ENCODE data around the gene LMBR1. TPM values are rescaled to one million over a fixed set of nuclear protein-coding genes. Genes with fewer than 3 reads are reported as not detected.

Gene LMBR1
- total RNA-seq, 1 donor from 2014 or later, result 49.7 TPM

DNA sequence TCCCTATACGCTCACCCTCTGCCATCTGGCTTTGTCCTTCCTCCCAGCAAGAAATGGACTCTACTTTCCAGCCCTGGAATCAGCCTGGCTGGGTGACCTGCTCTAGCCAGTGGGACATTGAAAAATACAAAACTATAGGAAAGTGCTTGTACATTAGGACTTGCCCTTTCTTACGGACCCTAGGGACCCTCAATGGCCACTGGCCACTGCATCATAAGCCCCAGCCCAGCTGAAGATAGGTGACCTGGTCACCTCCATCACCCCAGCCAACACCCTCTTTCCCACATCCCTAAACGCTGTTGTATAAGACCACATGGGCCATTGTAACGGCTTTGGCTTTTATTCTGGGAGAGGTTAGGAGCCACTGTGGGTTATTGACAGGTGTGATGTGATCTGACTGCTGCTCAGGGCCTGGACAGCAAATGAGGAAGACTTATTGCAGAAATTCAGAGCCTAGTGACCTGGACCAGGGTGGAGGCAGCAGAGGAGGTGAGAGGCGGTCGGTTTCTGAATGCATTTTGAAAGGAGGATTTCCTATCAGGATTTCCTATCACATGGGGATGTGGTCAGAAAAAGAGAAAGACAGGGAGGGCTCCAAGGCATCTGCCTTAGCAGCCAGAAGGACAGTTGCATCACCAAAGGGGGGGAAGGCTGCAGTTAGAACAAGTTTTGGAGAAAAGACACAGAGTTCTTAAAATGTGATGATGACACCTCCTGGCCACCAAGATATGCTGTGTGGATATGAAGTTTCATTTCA lies 2.2 kb upstream of the LMBR1 start:
- H3K4me3 ChIP-seq (ENCODE audit: insufficient read depth, low read depth, low read length), result no peak overlapping the region
- peaks cover 12% of the 10 kb centered on the region for H3K4me1 Mint-ChIP-seq (ENCODE audit: low read depth, unreplicated experiment)
- H3K4me3 Mint-ChIP-seq (ENCODE audit: unreplicated experiment), result peak overlapping the region; percentile 66
- H2AFZ ChIP-seq (ENCODE audit: low read depth, low read length), result no peak overlapping the region
- H3K36me3 Mint-ChIP-seq (ENCODE audit: low read depth, unreplicated experiment), result no peaks in the 10 kb centered on the region
- peaks cover 3% of the 10 kb centered on the region for H3K9me3 Mint-ChIP-seq (ENCODE audit: unreplicated experiment)
- no peak overlapping the region for H3K9ac ChIP-seq (ENCODE audit: low read length)
- H3K27ac Mint-ChIP-seq (ENCODE audit: unreplicated experiment), result no peak overlapping the region
- H3K79me2 ChIP-seq (ENCODE audit: insufficient read depth, low read length), result peaks cover 17% of the 10 kb centered on the region
- H3K27me3 ChIP-seq (ENCODE audit: insufficient read depth, low read length), result no peaks in the 10 kb centered on the region
- no peak overlapping the region for H3K27ac ChIP-seq (ENCODE audit: low read depth, low read length)
- H4K20me1 ChIP-seq (ENCODE audit: insufficient read depth, low read length), result peaks cover 5% of the 10 kb centered on the region
- no peaks in the 10 kb centered on the region for H3K36me3 ChIP-seq (ENCODE audit: insufficient read depth, low read length)
- TF ChIP-seq CTCF (IDR thresholded peaks at IDR 0.05; ENCODE audit: insufficient read depth, low read depth, low read length) (no peak), EZH2 (IDR thresholded peaks at IDR 0.05; ENCODE audit: insufficient read depth, low read length) (no peak)
- no peak for DNase-seq (ENCODE audit: low read depth)
- H3K9me3 ChIP-seq (ENCODE audit: insufficient read depth, low read depth, low read length), result no peaks in the 10 kb centered on the region
- FAIRE-seq, result no peak
- H3K27me3 Mint-ChIP-seq (ENCODE audit: low read depth, unreplicated experiment), result peaks cover 7% of the 10 kb centered on the region
- peaks cover 6% of the 10 kb centered on the region for H3K4me1 ChIP-seq (ENCODE audit: insufficient read depth, low read length)
- H3K4me2 ChIP-seq (ENCODE audit: low read length), result no peak overlapping the region

DNA sequence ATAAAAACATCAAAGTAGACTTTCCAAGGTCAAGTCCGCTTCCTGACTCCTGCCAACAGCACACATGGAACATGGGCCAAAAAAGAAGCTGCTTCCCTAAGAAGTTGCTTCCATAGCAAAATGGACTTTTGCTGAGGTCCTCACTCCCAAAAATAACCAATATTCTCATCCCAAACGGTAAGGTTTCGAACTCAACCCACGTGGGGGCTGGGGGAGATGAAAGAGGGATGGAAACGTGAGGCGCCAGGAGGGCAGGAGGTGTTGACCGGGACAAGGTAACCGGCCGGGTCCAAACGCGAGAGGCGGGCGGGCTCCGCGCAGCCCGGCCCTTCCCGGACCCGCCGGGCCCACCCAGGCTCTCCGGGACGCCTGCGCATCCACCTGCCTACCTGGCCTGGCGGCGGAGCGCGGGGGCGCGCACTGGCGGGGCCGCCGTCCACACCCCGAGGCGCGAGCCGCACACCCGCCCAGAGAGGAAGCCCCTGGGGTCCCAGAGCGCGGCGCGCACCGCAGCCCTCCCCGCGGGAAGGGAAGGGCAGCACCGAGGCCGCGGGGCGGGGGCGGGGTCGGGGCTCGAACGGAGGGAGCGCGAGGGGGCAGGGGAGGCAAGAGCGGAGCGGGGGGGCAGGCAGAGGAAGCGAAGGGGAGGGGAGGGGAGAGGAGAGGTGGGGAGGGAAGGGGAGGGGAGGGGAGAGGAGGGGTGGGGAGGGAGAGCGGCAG lies 742 bp downstream of the LMBR1 start:
- Mint-ChIP-seq H3K4me3 (ENCODE audit: unreplicated experiment) (peak overlapping the region; percentile 94), H3K9me3 (ENCODE audit: unreplicated experiment) (no peaks in the 10 kb centered on the region), H3K36me3 (ENCODE audit: low read depth, unreplicated experiment) (peaks cover 4% of the 10 kb centered on the region), H3K27ac (ENCODE audit: unreplicated experiment) (peak overlapping the region; percentile 84), H3K4me1 (ENCODE audit: low read depth, unreplicated experiment) (peaks cover 11% of the 10 kb centered on the region), H3K27me3 (ENCODE audit: low read depth, unreplicated experiment) (no peaks in the 10 kb centered on the region)
- peak overlapping the region; percentile 71 for H2AFZ ChIP-seq (ENCODE audit: low read depth, low read length)
- DNase-seq (ENCODE audit: low read depth) (no peak), FAIRE-seq (no peak)
- H3K4me3 ChIP-seq (ENCODE audit: insufficient read depth, low read depth, low read length), result peak overlapping the region; percentile 69
- H3K4me1 ChIP-seq (ENCODE audit: insufficient read depth, low read length), result peaks cover 6% of the 10 kb centered on the region
- peak overlapping the region; percentile 73 for H3K9ac ChIP-seq (ENCODE audit: low read length)
- no peaks in the 10 kb centered on the region for H3K9me3 ChIP-seq (ENCODE audit: insufficient read depth, low read depth, low read length)
- H4K20me1 ChIP-seq (ENCODE audit: insufficient read depth, low read length), result peaks cover 5% of the 10 kb centered on the region
- H3K27ac ChIP-seq (ENCODE audit: low read depth, low read length), result no peak overlapping the region
- H3K36me3 ChIP-seq (ENCODE audit: insufficient read depth, low read length), result no peaks in the 10 kb centered on the region
- no peaks in the 10 kb centered on the region for H3K27me3 ChIP-seq (ENCODE audit: insufficient read depth, low read length)
- peaks cover 29% of the 10 kb centered on the region for H3K79me2 ChIP-seq (ENCODE audit: insufficient read depth, low read length)
- H3K4me2 ChIP-seq (ENCODE audit: low read length), result peak overlapping the region; percentile 84
- no peak for TF ChIP-seq CTCF (IDR thresholded peaks at IDR 0.05; ENCODE audit: insufficient read depth, low read depth, low read length)
- TF ChIP-seq EZH2 (IDR thresholded peaks at IDR 0.05; ENCODE audit: insufficient read depth, low read length), result no peak

Measured in astrocyte (in vitro differentiated cells and primary cell).